GM18909 (cell line): Measurements from ENCODE around the gene CLDN1.

Source experiments
- ATAC-seq: cut with Tn5 transposase; IDR thresholded peaks from one replicate; pipeline ENCODE4 v1.9.1; 2021; ENCODE audit warnings: mild to moderate bottlenecking; ENCODE audit not compliant: unreplicated experiment, poor library complexity

The CLDN1 gene

DNA sequence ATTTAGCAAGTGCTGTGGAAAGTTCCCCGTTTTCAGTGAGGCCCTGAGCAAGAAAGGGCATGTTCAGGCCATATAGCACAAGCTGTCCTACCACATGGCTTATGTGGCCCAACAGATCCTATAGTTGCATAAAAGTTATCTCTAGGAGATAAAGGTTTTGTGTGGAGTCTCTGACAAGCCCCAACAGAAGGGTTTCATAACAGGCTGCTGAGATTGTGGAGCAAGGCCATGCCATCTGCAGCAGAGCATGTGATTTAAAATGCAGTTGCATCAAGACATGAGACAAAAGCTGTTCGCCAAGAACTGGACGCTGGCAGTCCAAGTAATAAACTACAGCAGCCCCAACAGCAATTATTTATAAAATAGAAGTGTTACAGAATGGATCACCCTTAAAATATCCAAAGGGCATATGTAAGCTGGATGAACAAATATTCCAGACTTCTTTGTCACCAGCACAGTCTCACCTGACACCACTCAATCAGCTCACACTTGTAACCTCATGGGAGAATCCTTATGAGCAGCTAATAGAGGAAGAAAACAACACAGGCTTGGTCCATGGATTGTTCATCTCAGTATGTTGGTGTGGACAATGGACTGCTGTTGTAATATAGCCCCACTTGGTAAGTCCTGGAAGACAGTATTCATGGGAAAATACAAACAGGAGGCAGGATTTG lies 14.4 kb upstream of the CLDN1 start:
- no peak for ATAC-seq

GRCh38 chr3:190333961-190334360 lies 11.7 kb upstream of the CLDN1 start:
- no peak for ATAC-seq

GRCh38 chr3:190330936-190331734 lies 8.9 kb upstream of the CLDN1 start:
- ATAC-seq: no peak

- ATAC-seq: no peak
Measured at GRCh38 chr3:190326930-190327329, 4.7 kb upstream of the CLDN1 start.

DNA sequence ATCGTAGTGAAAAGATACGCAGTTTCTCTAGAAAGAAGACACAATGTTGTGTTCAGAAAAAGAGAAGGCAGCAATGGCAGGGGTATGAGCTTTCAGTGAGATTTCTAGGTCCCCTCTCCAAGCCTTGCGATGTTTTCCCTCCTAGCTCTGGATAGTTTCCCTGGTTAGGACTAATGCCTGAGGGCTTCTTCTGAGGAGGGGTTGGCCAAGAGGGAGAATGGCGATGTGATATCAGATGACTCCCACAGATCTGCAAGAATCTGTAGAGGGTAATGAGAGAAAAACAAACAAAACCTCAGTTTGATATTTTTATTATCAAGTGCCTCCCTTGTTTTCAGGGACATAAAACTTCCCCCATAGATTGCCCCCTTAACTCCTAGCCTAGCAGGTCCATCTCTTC lies 4.1 kb upstream of the CLDN1 start:
- no peak for ATAC-seq

DNA sequence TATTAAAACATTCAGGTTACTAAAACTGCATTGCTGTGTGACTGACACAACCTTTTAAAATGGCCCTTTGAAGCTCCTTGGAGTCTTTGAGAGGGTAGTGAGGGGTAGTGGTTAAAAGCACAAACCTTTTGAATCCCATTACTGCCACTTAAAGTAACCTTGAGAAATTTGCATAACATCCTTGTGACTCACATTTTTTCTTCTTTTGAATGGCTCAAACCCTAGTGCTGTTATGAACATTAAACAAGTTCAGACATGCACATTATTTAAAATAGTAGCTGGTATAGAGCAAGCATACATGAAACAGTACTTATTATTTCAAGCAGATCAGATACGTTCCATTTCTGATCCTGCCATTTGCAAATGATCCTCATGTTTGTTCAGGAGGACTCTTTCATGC lies 3.7 kb upstream of the CLDN1 start:
- ATAC-seq: no peak

- no peak for ATAC-seq
Measured at GRCh38 chr3:190323246-190323626, 990 bp upstream of the CLDN1 start.

GRCh38 chr3:190322604-190323245 lies 479 bp upstream of the CLDN1 start:
- ATAC-seq: no peak

GRCh38 chr3:190320594-190321362 lies 1.5 kb downstream of the CLDN1 start:
- no peak for ATAC-seq

- ATAC-seq: no peak
Measured at GRCh38 chr3:190319660-190320059, 2.6 kb downstream of the CLDN1 start.

DNA sequence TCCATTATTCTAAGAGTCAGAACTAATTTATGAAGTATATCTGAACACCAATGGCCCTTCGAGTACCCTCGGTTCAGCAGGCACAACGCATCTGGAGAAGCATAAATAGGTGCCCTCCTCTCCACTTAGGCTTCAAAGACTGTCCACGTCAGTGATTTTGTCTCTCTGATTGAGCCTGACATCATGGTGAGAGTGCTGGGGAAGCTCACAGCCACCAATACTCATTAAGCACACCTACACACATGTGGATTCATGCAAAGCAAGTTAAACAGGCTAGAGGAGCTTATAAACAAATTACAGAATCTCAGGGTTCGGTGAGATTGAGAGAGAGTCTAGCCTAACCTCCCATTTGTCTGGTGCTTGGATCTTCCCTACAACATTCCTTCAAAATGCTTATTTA lies 3.6 kb downstream of the CLDN1 start:
- ATAC-seq: no peak

DNA sequence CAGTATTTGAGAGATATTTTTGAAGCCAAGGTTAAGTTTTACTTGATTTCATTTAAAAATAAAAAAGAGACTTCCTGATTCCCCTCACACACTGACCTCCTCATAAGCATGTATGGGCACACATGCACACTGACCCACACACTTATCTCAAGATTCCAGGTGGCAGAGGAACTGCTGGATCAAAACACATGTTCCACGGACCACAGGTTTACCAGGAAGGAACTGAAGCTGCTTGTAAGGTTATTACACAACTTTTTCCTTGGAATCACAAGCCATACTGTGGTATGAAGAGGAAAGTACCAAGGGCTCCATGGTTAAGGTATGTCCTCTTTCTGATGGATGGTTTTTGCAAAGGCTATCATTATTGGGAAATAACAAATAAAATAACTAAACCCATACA lies 7.5 kb downstream of the CLDN1 start:
- no peak for ATAC-seq

DNA sequence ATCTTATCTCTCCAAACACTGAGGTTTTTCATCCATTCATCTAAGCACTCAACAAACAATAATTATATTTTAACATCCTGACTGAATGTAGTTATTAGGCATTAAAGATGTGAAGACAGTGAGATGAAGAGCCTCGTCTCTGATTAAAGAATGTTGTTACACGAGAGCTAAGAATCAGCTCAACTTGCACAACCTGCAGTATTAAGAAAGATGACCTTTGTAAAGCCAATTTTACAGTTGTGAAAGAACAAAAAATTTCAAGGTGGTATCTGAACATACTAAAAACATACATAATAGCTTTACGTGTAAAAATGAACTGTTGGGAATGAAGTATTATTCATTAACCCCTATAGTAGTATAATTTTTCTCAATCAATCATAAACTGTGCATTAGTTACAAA lies 12.8 kb downstream of the CLDN1 start:
- ATAC-seq: no peak

DNA sequence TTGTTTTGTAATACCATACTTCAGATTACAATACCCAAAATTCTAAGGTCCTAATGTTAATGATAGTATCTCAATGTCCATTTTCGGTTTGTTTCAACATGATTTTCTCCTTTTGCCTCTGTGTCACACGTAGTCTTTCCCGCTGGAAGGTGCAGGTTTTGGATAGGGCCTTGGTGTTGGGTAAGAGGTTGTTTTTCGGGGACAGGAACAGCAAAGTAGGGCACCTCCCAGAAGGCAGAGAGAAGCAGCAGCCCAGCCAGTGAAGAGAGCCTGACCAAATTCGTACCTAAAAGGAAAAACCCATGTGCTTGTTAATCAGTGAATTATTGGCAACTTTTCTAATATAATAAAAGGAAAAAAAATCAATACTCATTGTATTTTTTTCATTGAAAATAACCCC lies 14.1 kb downstream of the CLDN1 start:
- ATAC-seq: no peak

DNA sequence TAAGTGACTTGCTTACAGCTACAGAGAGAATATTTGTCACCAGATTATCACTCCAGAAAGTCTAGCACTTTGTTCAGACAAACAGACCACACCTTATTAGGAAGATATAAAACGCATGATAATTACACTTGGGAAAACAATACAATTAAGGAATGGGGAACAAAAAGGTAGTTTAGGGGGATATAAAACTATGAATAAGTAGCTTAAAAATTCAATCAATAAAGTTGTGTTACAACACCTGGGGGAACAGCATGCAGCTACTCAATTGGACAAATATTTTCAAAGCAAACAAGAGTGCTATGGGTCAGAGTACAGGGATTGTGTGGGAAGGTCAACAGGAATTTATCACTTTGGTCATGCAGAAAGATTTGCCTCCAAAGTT lies 15.1 kb downstream of the CLDN1 start:
- ATAC-seq: no peak

DNA sequence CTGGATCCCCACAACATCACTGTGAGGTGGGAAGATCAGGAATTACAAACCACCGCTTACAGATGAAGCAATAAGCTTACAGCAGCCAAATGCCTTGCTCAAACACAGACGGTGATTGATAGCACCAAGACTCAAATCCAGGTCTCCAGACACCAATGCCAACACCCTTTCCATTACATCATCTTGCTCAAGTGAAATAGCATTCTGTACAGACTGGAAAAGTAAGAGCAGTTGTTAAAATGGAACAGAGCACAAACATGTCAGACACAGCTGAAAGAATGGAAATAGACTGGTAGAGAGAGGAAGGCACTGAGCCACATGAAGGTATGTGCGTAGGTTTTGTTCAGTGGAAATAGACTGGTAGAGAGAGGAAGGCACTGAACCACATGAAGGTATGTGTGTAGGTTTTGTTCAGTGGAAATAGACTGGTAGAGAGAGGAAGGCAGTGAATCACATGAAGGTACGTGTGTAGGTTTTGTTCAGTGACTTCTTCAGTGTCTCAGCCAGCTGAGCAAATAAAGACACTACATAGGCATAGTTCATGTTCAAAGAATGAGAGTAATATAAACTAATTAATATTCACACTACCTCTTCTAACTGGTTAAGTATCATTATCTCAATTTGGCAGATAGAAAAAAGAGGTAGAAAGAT lies 15.6 kb downstream of the CLDN1 start:
- no peak for ATAC-seq

DNA sequence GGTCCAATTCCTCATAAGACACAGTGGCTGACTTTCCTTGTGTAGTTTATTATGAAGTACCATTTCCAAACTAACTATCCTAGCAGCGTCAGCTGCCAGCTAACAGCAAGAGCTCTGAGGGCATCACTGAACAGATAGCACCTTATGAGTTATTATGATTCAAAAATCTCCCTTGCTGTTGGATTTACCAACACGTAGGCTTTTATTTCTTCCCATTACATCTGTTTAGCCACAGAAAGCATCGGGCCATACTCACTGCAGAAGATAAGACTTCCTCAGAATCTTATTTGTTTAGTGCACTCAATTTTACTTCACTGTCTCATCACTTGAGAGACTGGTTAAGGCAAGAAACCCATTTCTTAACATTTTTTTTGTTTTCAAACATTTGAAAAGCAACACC lies 16.2 kb downstream of the CLDN1 start:
- ATAC-seq: no peak

DNA sequence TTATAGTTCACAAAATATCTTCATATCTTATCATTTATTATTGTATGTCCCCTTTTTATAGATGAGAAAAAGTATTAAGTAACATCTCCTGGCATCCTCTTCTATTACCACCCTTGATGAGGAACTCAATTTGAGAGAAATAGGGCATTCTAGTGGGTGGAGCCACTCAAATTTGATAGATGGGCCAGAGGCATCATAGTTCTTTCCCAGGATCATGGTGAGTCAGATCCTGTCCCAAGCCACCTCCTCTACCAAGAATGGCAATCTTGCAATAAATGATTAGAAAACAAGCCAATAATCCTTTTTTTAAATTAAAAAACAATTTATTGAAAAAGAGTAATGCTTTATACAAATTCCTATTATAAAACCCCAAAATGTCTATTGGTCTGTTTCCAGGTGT lies 16.8 kb downstream of the CLDN1 start:
- no peak for ATAC-seq

GRCh38 chr3:190303884-190304283 lies 18.4 kb downstream of the CLDN1 start:
- ATAC-seq: no peak

DNA sequence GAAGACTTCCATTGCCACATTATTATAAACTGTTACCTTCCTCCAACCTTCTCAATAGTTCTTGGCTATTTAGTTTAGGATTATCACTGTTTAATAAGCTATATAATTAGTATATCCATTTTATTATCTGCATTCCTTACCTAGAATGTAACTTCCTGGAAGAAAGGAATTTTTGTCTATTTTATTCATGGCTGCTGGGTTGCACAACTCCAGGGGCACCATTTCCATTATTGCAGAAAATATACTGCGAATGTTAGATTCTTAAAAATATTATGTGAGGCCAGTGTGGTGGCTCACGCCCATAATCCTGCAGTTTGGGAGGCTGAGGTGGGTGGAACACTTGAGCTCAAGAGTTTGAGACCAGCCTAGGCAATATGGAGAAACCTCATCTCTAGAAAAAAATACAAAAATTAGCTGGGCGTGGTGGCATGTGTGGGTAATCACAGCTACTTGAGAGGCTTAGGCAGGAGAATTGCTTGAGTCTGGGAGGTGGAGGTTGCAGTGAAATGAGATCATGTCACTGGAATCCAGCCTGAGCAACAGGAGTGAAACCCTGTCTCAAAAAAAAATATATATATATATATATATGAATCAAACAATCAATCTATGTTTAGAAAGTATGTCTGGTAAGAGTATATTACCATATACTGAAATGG lies 19.9 kb downstream of the CLDN1 start:
- no peak for ATAC-seq
